ENCODE data around the gene PDE7B. TPM values are rescaled to one million over a fixed set of nuclear protein-coding genes. Genes with fewer than 3 reads are reported as not detected.

PDE7B gene
- total and polyA plus RNA-seq, 2 donors (not counting 1 experiment from before 2014, with no cell fraction given), result 2.6 to 7.5 TPM

DNA sequence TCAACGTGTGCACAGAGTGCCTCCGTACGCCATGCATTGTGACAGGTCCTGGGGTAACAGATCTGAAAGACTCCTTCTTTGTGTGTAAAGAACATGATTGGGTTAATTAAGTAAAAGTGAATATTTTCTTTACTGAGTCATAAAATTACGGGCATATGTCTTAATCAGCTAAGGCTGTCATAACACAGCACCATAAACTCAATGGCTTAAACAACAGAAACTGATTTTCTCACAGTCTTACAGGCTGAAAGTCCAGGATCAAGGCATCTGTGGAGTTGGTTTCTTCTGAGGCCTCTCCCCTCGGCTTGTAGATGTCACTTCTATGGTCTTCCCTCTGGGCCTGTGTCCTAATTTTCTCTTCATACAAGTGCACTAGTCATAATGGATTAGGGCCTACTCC lies 221.7 kb downstream of the PDE7B start:
- WGBS (ENCODE audit: insufficient coverage), result no CpG with 5 or more reads among the region's 5 CpGs
- CTCF ChIA-PET, result interaction anchor here (0.6 kb wide), 1 partner anchor 619 kb away, joined by 3 read pairs; no protein-coding TSS in a partner anchor

GRCh38 chr6:136076496-136076895 lies 225.0 kb downstream of the PDE7B start:
- DNase-seq, result no peak
- Histone ChIP-seq H2AFZ (ENCODE audit: insufficient read depth, low read depth, low read length, poor library complexity, severe bottlenecking) (no peak overlapping the region), H3K27ac (ENCODE audit: low read length in 2 of 2) (no peak overlapping the region), H3K36me3 (replicated peaks in 1 of 2; ENCODE audit: control extremely low read depth in 1 of 2, control insufficient read depth in 1 of 2, extremely low read depth in 1 of 2, insufficient read depth in 2 of 2, low read length in 1 of 2) (no peaks in the 10 kb centered on the region), H3K9ac (ENCODE audit: low read length) (no peak overlapping the region), H4K20me1 (ENCODE audit: control insufficient read depth, insufficient read depth, low read length, poor library complexity, severe bottlenecking) (no peaks in the 10 kb centered on the region), H3K27me3 (replicated peaks in 1 of 4; ENCODE audit: control extremely low read depth in 1 of 4, control insufficient read depth in 3 of 4, insufficient read depth in 4 of 4, low read length in 3 of 4) (no peaks in the 10 kb centered on the region), H3K4me1 (ENCODE audit: control insufficient read depth in 2 of 2, insufficient read depth in 2 of 2, low read length in 2 of 2) (no peaks in the 10 kb centered on the region), H3K9me3 (ENCODE audit: control extremely low read depth in 1 of 3, control insufficient read depth in 2 of 3, insufficient read depth in 1 of 3, low read length in 2 of 3) (no peaks in the 10 kb centered on the region), H3K4me2 (replicated peaks; ENCODE audit: low read depth, low read length, poor library complexity, severe bottlenecking) (no peak overlapping the region), H3K4me3 (ENCODE audit: control extremely low read depth in 1 of 5, extremely low read depth in 1 of 5, insufficient read depth in 1 of 5, low read depth in 2 of 5, low read length in 4 of 5) (no peak overlapping the region), H3K79me2 (ENCODE audit: control insufficient read depth, insufficient read depth, low read length) (no peaks in the 10 kb centered on the region)
- Mint-ChIP-seq H3K27me3 (no peaks in the 10 kb centered on the region), H3K4me1 (no peaks in the 10 kb centered on the region), H3K4me3 (no peak overlapping the region), H3K27ac (no peak overlapping the region), H3K9me3 (ENCODE audit: insufficient read depth) (no peaks in the 10 kb centered on the region)
- ChIA-PET POLR2A (no interaction called here), CTCF (no interaction called here)
- intact Hi-C loops (cut with micrococcal nuclease), result no loop called here
- no peak for TF ChIP-seq EZH2 (IDR thresholded peaks at IDR 0.05; ENCODE audit: borderline replicate concordance, insufficient read depth, low read depth, low read length, poor library complexity, severe bottlenecking)
- no peak for TF ChIP-seq CTCF (IDR thresholded peaks at IDR 0.05)
- WGBS (ENCODE audit: insufficient coverage), result no CpG with 5 or more reads among the region's 3 CpGs
- ATAC-seq (ENCODE audit: low read depth), result no peak

More for the DNA sequence above, 221.7 kb downstream of the PDE7B start:
- H3K4me1 Mint-ChIP-seq, result no peaks in the 10 kb centered on the region
- intact Hi-C loops (cut with micrococcal nuclease), result no loop called here
- no peaks in the 10 kb centered on the region for H3K9me3 Mint-ChIP-seq (ENCODE audit: insufficient read depth)
- TF ChIP-seq CTCF (IDR thresholded peaks at IDR 0.05) (no peak), EZH2 (IDR thresholded peaks at IDR 0.05; ENCODE audit: borderline replicate concordance, insufficient read depth, low read depth, low read length, poor library complexity, severe bottlenecking) (no peak)
- H3K9me3 ChIP-seq (ENCODE audit: control extremely low read depth in 1 of 3, control insufficient read depth in 2 of 3, insufficient read depth in 1 of 3, low read length in 2 of 3), result no peaks in the 10 kb centered on the region
- no peak overlapping the region for H2AFZ ChIP-seq (ENCODE audit: insufficient read depth, low read depth, low read length, poor library complexity, severe bottlenecking)
- no peaks in the 10 kb centered on the region for H3K4me1 ChIP-seq (ENCODE audit: control insufficient read depth in 2 of 2, insufficient read depth in 2 of 2, low read length in 2 of 2)
- no peaks in the 10 kb centered on the region for H3K27me3 Mint-ChIP-seq
- DNase-seq (no peak), ATAC-seq (ENCODE audit: low read depth) (no peak)
- H4K20me1 ChIP-seq (ENCODE audit: control insufficient read depth, insufficient read depth, low read length, poor library complexity, severe bottlenecking), result no peaks in the 10 kb centered on the region
- no peak overlapping the region for H3K4me2 ChIP-seq (replicated peaks; ENCODE audit: low read depth, low read length, poor library complexity, severe bottlenecking)
- no peak overlapping the region for H3K9ac ChIP-seq (ENCODE audit: low read length)
- H3K27ac Mint-ChIP-seq, result no peak overlapping the region
- H3K27me3 ChIP-seq (replicated peaks in 1 of 4; ENCODE audit: control extremely low read depth in 1 of 4, control insufficient read depth in 3 of 4, insufficient read depth in 4 of 4, low read length in 3 of 4), result no peaks in the 10 kb centered on the region
- no peaks in the 10 kb centered on the region for H3K36me3 ChIP-seq (replicated peaks in 1 of 2; ENCODE audit: control extremely low read depth in 1 of 2, control insufficient read depth in 1 of 2, extremely low read depth in 1 of 2, insufficient read depth in 2 of 2, low read length in 1 of 2)
- H3K4me3 ChIP-seq (ENCODE audit: control extremely low read depth in 1 of 5, extremely low read depth in 1 of 5, insufficient read depth in 1 of 5, low read depth in 2 of 5, low read length in 4 of 5), result no peak overlapping the region
- no peaks in the 10 kb centered on the region for H3K79me2 ChIP-seq (ENCODE audit: control insufficient read depth, insufficient read depth, low read length)
- POLR2A ChIA-PET, result no interaction called here
- H3K4me3 Mint-ChIP-seq, result no peak overlapping the region
- H3K27ac ChIP-seq (ENCODE audit: low read length in 2 of 2), result no peak overlapping the region
